Mesothelial cell of epicardium (in vitro differentiated cells): ENCODE data around the gene HPCAL1. TPM values are rescaled to one million over a fixed set of nuclear protein-coding genes. Genes with fewer than 3 reads are reported as not detected.
"Not testable (repeated sequence)": the region's sequence is repeated elsewhere in the genome, so short reads cannot be mapped to it uniquely, and the experiment has no call there.

Experiments used
- DNase-seq, 2 experiments: peaks; one replicate each; pipeline ENCODE4 v3.0.0; 2021; ENCODE audit warnings: low spot score in 2 of 2; ENCODE audit not compliant: unreplicated experiment in 2 of 2
- H3K27ac Mint-ChIP-seq: 2 replicates; pipeline ENCODE4 v1.8.0; 2021; ENCODE audit warnings: mixed read lengths
- H3K27me3 Mint-ChIP-seq: 2 replicates; pipeline ENCODE4 v1.8.0; 2021; ENCODE audit warnings: low read depth, mixed read lengths
- H3K36me3 Mint-ChIP-seq: 2 replicates; pipeline ENCODE4 v1.8.0; 2021; ENCODE audit warnings: mixed read lengths
- H3K4me1 Mint-ChIP-seq: 2 replicates; pipeline ENCODE4 v1.8.0; 2021; ENCODE audit warnings: mixed read lengths
- H3K4me3 Mint-ChIP-seq: 2 replicates; pipeline ENCODE4 v1.8.0; 2021; ENCODE audit warnings: mild to moderate bottlenecking, moderate library complexity, mixed read lengths
- H3K9me3 Mint-ChIP-seq: 2 replicates; pipeline ENCODE4 v1.8.0; 2021; ENCODE audit warnings: mixed read lengths
- total RNA-seq: library from RNA; stranded (reverse); gene quantifications from 3 replicates; pipeline ENCODE4 v1.2.1, GENCODE V29; 2021
- TF ChIP-seq, protein P1 (sequence below): fragments of 200-600 bp; sonication (generic); IDR thresholded peaks from one replicate; pipeline ENCODE4 v1.5.0; 2021; ENCODE audit warnings: antibody characterized with exemption; ENCODE audit not compliant: unreplicated experiment

Gene HPCAL1
- total RNA-seq, 1 donor from 2014 or later, result 17.5 TPM

GRCh38 chr2:10296142-10296541 is 6.6 kb upstream of the HPCAL1 start:
- no peaks in the 10 kb centered on the region for H3K4me1 Mint-ChIP-seq
- H3K27me3 Mint-ChIP-seq, result no peaks in the 10 kb centered on the region
- H3K36me3 Mint-ChIP-seq, result peaks cover 2% of the 10 kb centered on the region

DNA sequence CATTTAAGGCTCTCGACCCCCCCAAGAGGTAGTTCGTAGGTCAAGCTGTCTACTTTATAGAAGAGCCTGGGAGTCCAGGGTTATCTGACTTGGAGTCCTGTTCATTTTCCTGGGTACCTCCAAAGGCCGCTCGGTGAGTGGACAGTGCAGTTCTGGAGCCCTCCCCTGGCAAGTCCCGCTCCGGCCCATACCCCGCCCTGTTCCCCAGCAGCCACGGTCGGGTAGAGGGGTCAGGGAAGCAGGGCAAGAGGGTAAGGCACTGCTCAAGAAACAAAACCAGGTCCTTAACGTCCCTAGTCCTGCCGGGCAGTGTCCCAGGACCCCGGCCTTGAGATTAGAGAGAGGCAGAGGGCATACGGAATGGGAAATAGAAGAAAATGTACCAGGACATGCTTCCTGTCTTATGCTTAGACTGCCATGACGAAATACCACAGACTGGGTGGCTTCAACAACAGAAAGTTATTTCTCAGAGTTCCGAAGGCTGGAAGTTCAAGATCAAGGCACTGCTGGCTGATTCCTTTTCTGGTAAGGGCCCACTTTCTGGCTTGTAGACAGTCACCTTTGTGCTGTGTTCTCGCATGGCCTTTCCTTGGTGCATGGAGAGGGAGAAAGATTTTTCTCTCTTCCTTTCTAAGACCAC is 5.4 kb upstream of the HPCAL1 start:
- Mint-ChIP-seq H3K27me3 (no peaks in the 10 kb centered on the region), H3K27ac (no peak overlapping the region), H3K4me1 (peaks cover 3% of the 10 kb centered on the region), H3K4me3 (no peak overlapping the region), H3K36me3 (peaks cover 2% of the 10 kb centered on the region), H3K9me3 (peaks cover 23% of the 10 kb centered on the region)
- TF ChIP-seq, protein P1, sequence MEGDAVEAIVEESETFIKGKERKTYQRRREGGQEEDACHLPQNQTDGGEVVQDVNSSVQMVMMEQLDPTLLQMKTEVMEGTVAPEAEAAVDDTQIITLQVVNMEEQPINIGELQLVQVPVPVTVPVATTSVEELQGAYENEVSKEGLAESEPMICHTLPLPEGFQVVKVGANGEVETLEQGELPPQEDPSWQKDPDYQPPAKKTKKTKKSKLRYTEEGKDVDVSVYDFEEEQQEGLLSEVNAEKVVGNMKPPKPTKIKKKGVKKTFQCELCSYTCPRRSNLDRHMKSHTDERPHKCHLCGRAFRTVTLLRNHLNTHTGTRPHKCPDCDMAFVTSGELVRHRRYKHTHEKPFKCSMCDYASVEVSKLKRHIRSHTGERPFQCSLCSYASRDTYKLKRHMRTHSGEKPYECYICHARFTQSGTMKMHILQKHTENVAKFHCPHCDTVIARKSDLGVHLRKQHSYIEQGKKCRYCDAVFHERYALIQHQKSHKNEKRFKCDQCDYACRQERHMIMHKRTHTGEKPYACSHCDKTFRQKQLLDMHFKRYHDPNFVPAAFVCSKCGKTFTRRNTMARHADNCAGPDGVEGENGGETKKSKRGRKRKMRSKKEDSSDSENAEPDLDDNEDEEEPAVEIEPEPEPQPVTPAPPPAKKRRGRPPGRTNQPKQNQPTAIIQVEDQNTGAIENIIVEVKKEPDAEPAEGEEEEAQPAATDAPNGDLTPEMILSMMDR, result no peak
- DNase-seq, result no peak

More at GRCh38 chr2:10296142-10296541, 6.6 kb upstream of the HPCAL1 start:
- no peak overlapping the region for H3K4me3 Mint-ChIP-seq
- peaks cover 23% of the 10 kb centered on the region for H3K9me3 Mint-ChIP-seq
- no peak overlapping the region for H3K27ac Mint-ChIP-seq
- TF ChIP-seq, protein P1, result no peak
- DNase-seq, result no peak

DNA sequence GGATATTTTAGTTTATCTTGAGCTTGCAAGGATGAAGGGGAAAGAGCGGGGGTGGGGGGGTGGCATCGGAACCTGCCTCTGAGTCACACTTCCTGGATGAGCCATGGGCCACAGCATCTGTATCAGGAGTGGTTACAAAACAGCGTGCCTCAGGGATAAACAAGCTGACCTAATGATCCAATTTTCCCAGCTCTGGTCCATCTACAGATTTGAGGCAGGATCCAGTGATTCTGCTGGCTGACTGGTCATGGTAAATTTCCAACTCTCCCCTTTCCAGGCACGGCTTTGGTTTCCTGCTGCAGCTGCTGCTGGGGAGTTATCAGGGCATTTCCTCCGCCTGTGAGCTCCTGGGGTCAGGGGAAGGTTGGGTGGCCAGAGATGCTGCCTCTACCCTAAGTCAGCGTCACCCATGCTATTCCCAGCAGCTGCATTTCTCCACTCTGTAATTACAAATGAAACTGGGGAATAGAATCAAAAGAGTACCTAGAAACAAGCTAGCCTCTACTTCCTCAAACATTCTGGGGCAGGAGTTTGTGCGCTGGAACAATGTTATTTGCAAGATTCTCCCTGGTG is 4.7 kb upstream of the HPCAL1 start:
- Mint-ChIP-seq H3K27ac (no peak overlapping the region), H3K4me1 (peaks cover 3% of the 10 kb centered on the region), H3K36me3 (peaks cover 2% of the 10 kb centered on the region), H3K27me3 (peaks cover under 1% of the 10 kb centered on the region), H3K9me3 (peaks cover 21% of the 10 kb centered on the region), H3K4me3 (no peak overlapping the region)
- DNase-seq, result no peak
- TF ChIP-seq, protein P1, result no peak

- not testable (repeated sequence) for H3K4me3 Mint-ChIP-seq, H3K4me1 Mint-ChIP-seq, H3K36me3 Mint-ChIP-seq, H3K27ac Mint-ChIP-seq, DNase-seq, H3K27me3 Mint-ChIP-seq
- H3K9me3 Mint-ChIP-seq, result peaks cover 15% of the 10 kb centered on the region
These were observed 3.9 kb upstream of the HPCAL1 start for GRCh38 chr2:10298777-10299176.

GRCh38 chr2:10300328-10300920 is 2.3 kb upstream of the HPCAL1 start:
- H3K36me3 Mint-ChIP-seq, result no peaks in the 10 kb centered on the region
- DNase-seq, result no peak
- H3K27me3 Mint-ChIP-seq, result peaks cover 15% of the 10 kb centered on the region
- TF ChIP-seq, protein P1, result no peak
- H3K27ac Mint-ChIP-seq, result no peak overlapping the region
- peaks cover 7% of the 10 kb centered on the region for H3K9me3 Mint-ChIP-seq
- H3K4me1 Mint-ChIP-seq, result peaks cover 16% of the 10 kb centered on the region
- peak overlapping the region; percentile 7 for H3K4me3 Mint-ChIP-seq
